K562 (cell line): ENCODE results near the gene SMG6. TPM values are rescaled to one million over a fixed set of nuclear protein-coding genes. Genes with fewer than 3 reads are reported as not detected.

Experiments used
- ERF ChIP-seq: fragments of 450-650 bp; formaldehyde crosslinking; IDR thresholded peaks from 2 replicates; pipeline ENCODE4 v1.4.0; 2020; ENCODE audit warnings: mild to moderate bottlenecking, mixed read lengths
- NCOA1 ChIP-seq: fragments of 450-650 bp; IDR thresholded peaks from 2 replicates; pipeline ENCODE4 v1.6.1; 2016; ENCODE audit warnings: low read depth
- SRSF3 ChIP-seq: fragments of 200-400 bp; formaldehyde crosslinking; IDR thresholded peaks from 2 replicates; pipeline ENCODE4 v1.6.1; 2016; ENCODE audit warnings: mild to moderate bottlenecking, low read length, moderate library complexity; ENCODE audit not compliant: insufficient read depth
- YY1 ChIP-seq, 3 experiments: IDR thresholded peaks; 2 replicates each; pipeline ENCODE4 v1.6.1; 2011; ENCODE audit warnings: low read length in 2 of 3, mild to moderate bottlenecking in 2 of 3, moderate library complexity in 2 of 3, borderline replicate concordance in 1 of 3, control low read depth in 1 of 3, low read depth in 1 of 3; ENCODE audit not compliant: insufficient read depth in 3 of 3, insufficient replicate concordance in 2 of 3, control insufficient read depth in 1 of 3, insufficient read length in 1 of 3; ENCODE audit errors: extremely low read depth in 1 of 3
- polyA plus RNA-seq, 8 experiments: library from polyadenylated mRNA; depleted of rRNA in 4 of 8; stranded (reverse) in 5 of 8; unstranded in 3 of 8; fragments of >200 nt; fragmentation: Nextera tagmentation in 2 of 8; fragmentation: Illumina TruSeq in 1 of 8; extraction: Ambion mirVana in 2 of 8; extraction: Trizol in 1 of 8; gene quantifications; 2 replicates each; pipeline versions ENCODE4 v1.2.1 to v1.2.3, GENCODE V29; 2011 to 2014; ENCODE audit warnings: inconsistent platforms in 1 of 8, missing spikeins in 1 of 8
- total RNA-seq, 7 experiments: library from RNA; depleted of rRNA in 6 of 7; stranded (reverse); fragments of >200 nt in 6 of 7; fragmentation: Illumina TruSeq in 2 of 7; extraction: Trizol in 2 of 7; gene quantifications; 2 replicates each; pipeline versions ENCODE4 v1.2.1 to v1.2.3, GENCODE V29; 2011 to 2021; ENCODE audit warnings: low replicate concordance in 1 of 7
- TF ChIP-seq, protein P1 (sequence below), 2 experiments: fragments of 450-650 bp; formaldehyde crosslinking in 1 of 2; IDR thresholded peaks; 2 replicates each; pipeline versions ENCODE4 v1.4.0 to v1.6.1; 2014 to 2020; ENCODE audit warnings: mild to moderate bottlenecking in 2 of 2, borderline replicate concordance in 1 of 2, low read depth in 1 of 2
- TF ChIP-seq, protein P2 (sequence below), 2 experiments: fragments of 200-800 bp in 1 of 2; sonication (Bioruptor generic) in 1 of 2; sonication (generic) in 1 of 2; formaldehyde crosslinking in 1 of 2; IDR thresholded peaks in 1 of 2; conservative IDR thresholded peaks in 1 of 2; 2 replicates each; pipeline versions ENCODE4 v1.5.0 to v1.6.1; 2016 to 2020; ENCODE audit warnings: missing compliant biosample characterization in 1 of 2, missing genetic modification characterization in 1 of 2, missing genetic modification reagents in 1 of 2
- TF ChIP-seq, protein P3 (sequence below): fragments of 250-450 bp; sonication (Bioruptor Pico); IDR thresholded peaks from 2 replicates; pipeline ENCODE4 v1.4.0; 2020; ENCODE audit warnings: mild to moderate bottlenecking
- TF ChIP-seq, protein P4 (sequence below): fragments of 250-450 bp; sonication (Bioruptor Pico); IDR thresholded peaks from 2 replicates; pipeline ENCODE4 v1.8.0; 2022; ENCODE audit warnings: moderate library complexity, mild to moderate bottlenecking, inconsistent platforms
- TF ChIP-seq, protein P5 (sequence below): fragments of 250-450 bp; sonication (Bioruptor Pico); IDR thresholded peaks from 2 replicates; pipeline ENCODE4 v1.6.1; 2021; ENCODE audit warnings: mild to moderate bottlenecking

SMG6 gene
- total and polyA plus RNA-seq, 9 of the 15 experiments (the other 6 are each of a cell fraction or from before 2014, with no cell fraction given): 0.44 to 13.9 (median 6.0) TPM

DNA sequence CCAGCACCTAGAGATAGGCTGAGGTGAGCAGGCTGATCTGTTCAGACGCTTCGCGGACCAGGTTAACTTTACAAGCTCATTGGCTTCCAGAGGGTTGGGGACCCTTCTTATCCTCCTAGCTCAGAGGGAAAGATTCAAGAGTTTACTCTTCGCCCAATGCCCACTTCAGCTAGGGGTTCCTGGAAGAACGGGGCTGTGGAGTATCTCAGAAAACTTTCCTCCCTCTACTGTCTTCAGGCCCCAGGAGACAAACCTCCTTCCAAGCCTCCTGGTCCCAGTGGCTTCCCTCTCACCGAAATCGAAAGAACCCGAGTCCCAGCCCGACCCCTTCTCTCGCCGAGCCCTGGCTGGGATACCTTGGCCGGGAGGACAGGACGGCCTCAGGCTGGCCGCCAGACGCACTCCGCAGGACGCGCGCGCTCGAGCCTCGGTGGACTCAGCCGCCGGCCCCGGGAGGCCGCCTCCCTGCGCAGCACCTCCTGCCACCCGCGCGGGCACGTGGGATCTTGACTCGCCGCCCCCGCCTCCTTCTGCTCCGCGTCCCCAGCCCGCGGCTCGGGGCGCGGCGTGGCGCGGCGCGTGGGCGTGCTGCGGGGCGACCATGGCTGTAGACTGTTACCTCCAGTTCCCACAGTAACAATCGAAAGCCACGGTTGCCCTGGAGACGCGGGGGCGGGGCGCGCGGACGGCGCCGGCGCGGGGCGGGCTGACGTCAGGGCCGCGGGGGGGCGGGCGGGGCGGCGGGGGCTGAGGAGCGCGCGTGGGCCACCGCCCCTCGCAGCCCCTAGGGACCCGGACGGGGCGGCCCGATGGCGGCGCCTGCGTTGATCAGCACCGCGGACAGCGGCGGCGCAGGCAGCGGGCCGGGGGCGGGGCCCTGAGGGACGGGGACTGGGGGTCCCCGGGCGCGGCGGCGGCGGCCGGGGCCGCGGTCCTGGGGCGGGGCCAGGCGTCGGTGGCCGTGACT lies 254.0 kb downstream of the SMG6 start (continued):
- TF ChIP-seq, protein P1, sequence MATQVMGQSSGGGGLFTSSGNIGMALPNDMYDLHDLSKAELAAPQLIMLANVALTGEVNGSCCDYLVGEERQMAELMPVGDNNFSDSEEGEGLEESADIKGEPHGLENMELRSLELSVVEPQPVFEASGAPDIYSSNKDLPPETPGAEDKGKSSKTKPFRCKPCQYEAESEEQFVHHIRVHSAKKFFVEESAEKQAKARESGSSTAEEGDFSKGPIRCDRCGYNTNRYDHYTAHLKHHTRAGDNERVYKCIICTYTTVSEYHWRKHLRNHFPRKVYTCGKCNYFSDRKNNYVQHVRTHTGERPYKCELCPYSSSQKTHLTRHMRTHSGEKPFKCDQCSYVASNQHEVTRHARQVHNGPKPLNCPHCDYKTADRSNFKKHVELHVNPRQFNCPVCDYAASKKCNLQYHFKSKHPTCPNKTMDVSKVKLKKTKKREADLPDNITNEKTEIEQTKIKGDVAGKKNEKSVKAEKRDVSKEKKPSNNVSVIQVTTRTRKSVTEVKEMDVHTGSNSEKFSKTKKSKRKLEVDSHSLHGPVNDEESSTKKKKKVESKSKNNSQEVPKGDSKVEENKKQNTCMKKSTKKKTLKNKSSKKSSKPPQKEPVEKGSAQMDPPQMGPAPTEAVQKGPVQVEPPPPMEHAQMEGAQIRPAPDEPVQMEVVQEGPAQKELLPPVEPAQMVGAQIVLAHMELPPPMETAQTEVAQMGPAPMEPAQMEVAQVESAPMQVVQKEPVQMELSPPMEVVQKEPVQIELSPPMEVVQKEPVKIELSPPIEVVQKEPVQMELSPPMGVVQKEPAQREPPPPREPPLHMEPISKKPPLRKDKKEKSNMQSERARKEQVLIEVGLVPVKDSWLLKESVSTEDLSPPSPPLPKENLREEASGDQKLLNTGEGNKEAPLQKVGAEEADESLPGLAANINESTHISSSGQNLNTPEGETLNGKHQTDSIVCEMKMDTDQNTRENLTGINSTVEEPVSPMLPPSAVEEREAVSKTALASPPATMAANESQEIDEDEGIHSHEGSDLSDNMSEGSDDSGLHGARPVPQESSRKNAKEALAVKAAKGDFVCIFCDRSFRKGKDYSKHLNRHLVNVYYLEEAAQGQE (IDR thresholded peaks at IDR 0.05; ENCODE audit: borderline replicate concordance): peak; percentile 91
- TF ChIP-seq, protein P1 (CRISPR knock-in tag; IDR thresholded peaks at IDR 0.05; ENCODE audit: low read depth): peak; percentile 96
- TF ChIP-seq YY1 (IDR thresholded peaks at IDR 0.05; ENCODE audit: borderline replicate concordance in 1 of 3, control insufficient read depth in 1 of 3, extremely low read depth in 1 of 3, insufficient read depth in 3 of 3, insufficient read length in 1 of 3, insufficient replicate concordance in 2 of 3, low read depth in 1 of 3, low read length in 2 of 3) (peak in 2 of 3 experiments; percentile 53 to 65), ERF (CRISPR knock-in tag) (peak; percentile 23; the same call in 1 of the 2 replicates), NCOA1 (no peak), SRSF3 (no peak)
- TF ChIP-seq, protein P2, sequence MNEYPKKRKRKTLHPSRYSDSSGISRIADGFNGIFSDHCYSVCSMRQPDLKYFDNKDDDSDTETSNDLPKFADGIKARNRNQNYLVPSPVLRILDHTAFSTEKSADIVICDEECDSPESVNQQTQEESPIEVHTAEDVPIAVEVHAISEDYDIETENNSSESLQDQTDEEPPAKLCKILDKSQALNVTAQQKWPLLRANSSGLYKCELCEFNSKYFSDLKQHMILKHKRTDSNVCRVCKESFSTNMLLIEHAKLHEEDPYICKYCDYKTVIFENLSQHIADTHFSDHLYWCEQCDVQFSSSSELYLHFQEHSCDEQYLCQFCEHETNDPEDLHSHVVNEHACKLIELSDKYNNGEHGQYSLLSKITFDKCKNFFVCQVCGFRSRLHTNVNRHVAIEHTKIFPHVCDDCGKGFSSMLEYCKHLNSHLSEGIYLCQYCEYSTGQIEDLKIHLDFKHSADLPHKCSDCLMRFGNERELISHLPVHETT (CRISPR knock-in tag; conservative IDR thresholded peaks at IDR 0.05 in 1 of 2, IDR thresholded peaks at IDR 0.05 in 1 of 2): peak in 1 of 2 experiments; percentile 53; a peak in 1 of 4 replicates
- TF ChIP-seq, protein P3, sequence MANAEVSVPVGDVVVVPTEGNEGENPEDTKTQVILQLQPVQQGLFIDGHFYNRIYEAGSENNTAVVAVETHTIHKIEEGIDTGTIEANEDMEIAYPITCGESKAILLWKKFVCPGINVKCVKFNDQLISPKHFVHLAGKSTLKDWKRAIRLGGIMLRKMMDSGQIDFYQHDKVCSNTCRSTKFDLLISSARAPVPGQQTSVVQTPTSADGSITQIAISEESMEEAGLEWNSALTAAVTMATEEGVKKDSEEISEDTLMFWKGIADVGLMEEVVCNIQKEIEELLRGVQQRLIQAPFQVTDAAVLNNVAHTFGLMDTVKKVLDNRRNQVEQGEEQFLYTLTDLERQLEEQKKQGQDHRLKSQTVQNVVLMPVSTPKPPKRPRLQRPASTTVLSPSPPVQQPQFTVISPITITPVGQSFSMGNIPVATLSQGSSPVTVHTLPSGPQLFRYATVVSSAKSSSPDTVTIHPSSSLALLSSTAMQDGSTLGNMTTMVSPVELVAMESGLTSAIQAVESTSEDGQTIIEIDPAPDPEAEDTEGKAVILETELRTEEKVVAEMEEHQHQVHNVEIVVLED (CRISPR knock-in tag): peak; percentile 87
- TF ChIP-seq, protein P4, sequence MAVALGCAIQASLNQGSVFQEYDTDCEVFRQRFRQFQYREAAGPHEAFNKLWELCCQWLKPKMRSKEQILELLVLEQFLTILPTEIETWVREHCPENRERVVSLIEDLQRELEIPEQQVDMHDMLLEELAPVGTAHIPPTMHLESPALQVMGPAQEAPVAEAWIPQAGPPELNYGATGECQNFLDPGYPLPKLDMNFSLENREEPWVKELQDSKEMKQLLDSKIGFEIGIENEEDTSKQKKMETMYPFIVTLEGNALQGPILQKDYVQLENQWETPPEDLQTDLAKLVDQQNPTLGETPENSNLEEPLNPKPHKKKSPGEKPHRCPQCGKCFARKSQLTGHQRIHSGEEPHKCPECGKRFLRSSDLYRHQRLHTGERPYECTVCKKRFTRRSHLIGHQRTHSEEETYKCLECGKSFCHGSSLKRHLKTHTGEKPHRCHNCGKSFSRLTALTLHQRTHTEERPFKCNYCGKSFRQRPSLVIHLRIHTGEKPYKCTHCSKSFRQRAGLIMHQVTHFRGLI: no peak
- TF ChIP-seq, protein P5, sequence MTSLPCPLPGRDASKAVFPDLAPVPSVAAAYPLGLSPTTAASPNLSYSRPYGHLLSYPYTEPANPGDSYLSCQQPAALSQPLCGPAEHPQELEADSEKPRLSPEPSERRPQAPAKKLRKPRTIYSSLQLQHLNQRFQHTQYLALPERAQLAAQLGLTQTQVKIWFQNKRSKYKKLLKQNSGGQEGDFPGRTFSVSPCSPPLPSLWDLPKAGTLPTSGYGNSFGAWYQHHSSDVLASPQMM (CRISPR knock-in tag): no peak
